ENCODE results near the gene AKTIP. TPM values are rescaled to one million over a fixed set of nuclear protein-coding genes. Genes with fewer than 3 reads are reported as not detected.
"Not testable (repeated sequence)": the region's sequence is repeated elsewhere in the genome, so short reads cannot be mapped to it uniquely, and the experiment has no call there.

Gene AKTIP
- total and polyA plus RNA-seq, 12 donors, result 16.0 to 43.5 (median 31.3) TPM

- H3K9me3 ChIP-seq (replicated peaks in 1 of 3), result no peaks in the 10 kb centered on the region
- intact Hi-C loops (cut with DNase I), result no loop called here
- H3K27ac ChIP-seq, result no peak overlapping the region
- no peaks in the 10 kb centered on the region for H3K4me1 ChIP-seq (replicated peaks in 1 of 2)
- TF ChIP-seq, protein P1, sequence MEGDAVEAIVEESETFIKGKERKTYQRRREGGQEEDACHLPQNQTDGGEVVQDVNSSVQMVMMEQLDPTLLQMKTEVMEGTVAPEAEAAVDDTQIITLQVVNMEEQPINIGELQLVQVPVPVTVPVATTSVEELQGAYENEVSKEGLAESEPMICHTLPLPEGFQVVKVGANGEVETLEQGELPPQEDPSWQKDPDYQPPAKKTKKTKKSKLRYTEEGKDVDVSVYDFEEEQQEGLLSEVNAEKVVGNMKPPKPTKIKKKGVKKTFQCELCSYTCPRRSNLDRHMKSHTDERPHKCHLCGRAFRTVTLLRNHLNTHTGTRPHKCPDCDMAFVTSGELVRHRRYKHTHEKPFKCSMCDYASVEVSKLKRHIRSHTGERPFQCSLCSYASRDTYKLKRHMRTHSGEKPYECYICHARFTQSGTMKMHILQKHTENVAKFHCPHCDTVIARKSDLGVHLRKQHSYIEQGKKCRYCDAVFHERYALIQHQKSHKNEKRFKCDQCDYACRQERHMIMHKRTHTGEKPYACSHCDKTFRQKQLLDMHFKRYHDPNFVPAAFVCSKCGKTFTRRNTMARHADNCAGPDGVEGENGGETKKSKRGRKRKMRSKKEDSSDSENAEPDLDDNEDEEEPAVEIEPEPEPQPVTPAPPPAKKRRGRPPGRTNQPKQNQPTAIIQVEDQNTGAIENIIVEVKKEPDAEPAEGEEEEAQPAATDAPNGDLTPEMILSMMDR (IDR thresholded peaks at IDR 0.05), result no peak
- TF ChIP-seq POLR2A (IDR thresholded peaks at IDR 0.05), result no peak
- no peaks in the 10 kb centered on the region for H3K36me3 ChIP-seq (replicated peaks in 1 of 2)
- WGBS, 4 donors, result 42 to 54% (median 45%) methylated on average over 9 of the region's 9 CpGs
- H3K27me3 ChIP-seq, result peaks cover 3% of the 10 kb centered on the region
- no peak overlapping the region for H3K4me3 ChIP-seq
- DNase-seq, result no peak
Measured at GRCh38 chr16:53545433-53545832, 42.4 kb upstream of the AKTIP start.

GRCh38 chr16:53542283-53542682 is 39.3 kb upstream of the AKTIP start:
- intact Hi-C loops (cut with DNase I), result no loop called here
- 48 to 66% (median 57%) methylated on average over 21 of the region's 21 CpGs for WGBS, 4 donors

GRCh38 chr16:53541326-53541725 is 38.3 kb upstream of the AKTIP start:
- Histone ChIP-seq H3K36me3 (replicated peaks in 1 of 2) (no peaks in the 10 kb centered on the region), H3K9me3 (replicated peaks in 1 of 3) (no peaks in the 10 kb centered on the region), H3K4me1 (replicated peaks in 1 of 2) (no peaks in the 10 kb centered on the region), H3K4me3 (no peak overlapping the region), H3K27me3 (peaks cover 3% of the 10 kb centered on the region), H3K27ac (no peak overlapping the region)
- TF ChIP-seq, protein P1 (IDR thresholded peaks at IDR 0.05), result no peak
- no peak for TF ChIP-seq POLR2A (IDR thresholded peaks at IDR 0.05)
- 76 to 87% (median 82%) methylated on average over 3 to 9 of the region's 9 CpGs for WGBS, 4 donors
- intact Hi-C loops (cut with DNase I), result no loop called here
- DNase-seq, result no peak

More at GRCh38 chr16:53542283-53542682, 39.3 kb upstream of the AKTIP start:
- no peaks in the 10 kb centered on the region for H3K36me3 ChIP-seq (replicated peaks in 1 of 2)
- H3K27ac ChIP-seq, result no peak overlapping the region
- H3K4me1 ChIP-seq (replicated peaks in 1 of 2), result no peaks in the 10 kb centered on the region
- H3K9me3 ChIP-seq (replicated peaks in 1 of 3), result no peaks in the 10 kb centered on the region
- DNase-seq, result no peak
- no peak overlapping the region for H3K4me3 ChIP-seq
- TF ChIP-seq, protein P1 (IDR thresholded peaks at IDR 0.05), result no peak
- TF ChIP-seq POLR2A (IDR thresholded peaks at IDR 0.05), result no peak
- peaks cover 3% of the 10 kb centered on the region for H3K27me3 ChIP-seq

- DNase-seq; H3K27ac ChIP-seq; H3K27me3 ChIP-seq; H3K4me3 ChIP-seq; H3K4me1 ChIP-seq (replicated peaks in 1 of 2); intact Hi-C loops (cut with DNase I); H3K36me3 ChIP-seq (replicated peaks in 1 of 2); H3K9me3 ChIP-seq (replicated peaks in 1 of 3): not testable (repeated sequence)
- WGBS, 4 donors, result 73 to 80% (median 78%) methylated on average over 13 of the region's 13 CpGs
Measured at GRCh38 chr16:53539759-53540718, 37.0 kb upstream of the AKTIP start.

GRCh38 chr16:53539346-53539745 is 36.3 kb upstream of the AKTIP start:
- H3K27me3 ChIP-seq; intact Hi-C loops (cut with DNase I); H3K4me1 ChIP-seq (replicated peaks in 1 of 2); H3K4me3 ChIP-seq; DNase-seq; H3K27ac ChIP-seq; H3K36me3 ChIP-seq (replicated peaks in 1 of 2); H3K9me3 ChIP-seq (replicated peaks in 1 of 3): not testable (repeated sequence)
- 80 to 91% (median 86%) methylated on average over 1 to 21 of the region's 27 CpGs for WGBS, 4 donors

Data from adrenal gland (tissue), 12 donors.